Loucy (cell line): ENCODE measurements around the gene ZNF394.

Experiments used
- CTCF ChIP-seq: fragments of 200-600 bp; sonication (generic); conservative IDR thresholded peaks from 2 replicates; pipeline ENCODE4 v1.5.1; 2014; ENCODE audit warnings: mild to moderate bottlenecking, antibody characterized with exemption, low read length
- EZH2phosphoT487 ChIP-seq: fragments of 200-600 bp; IDR thresholded peaks from 2 replicates; pipeline ENCODE4 v1.6.1; 2018; ENCODE audit warnings: antibody characterized with exemption, mild to moderate bottlenecking, moderate library complexity, borderline replicate concordance

- TF ChIP-seq CTCF: no peak
- TF ChIP-seq EZH2phosphoT487: no peak
These were observed 5.2 kb upstream of the ZNF394 start for GRCh38 chr7:99505324-99505662.
